ENCODE data around the gene WASHC2A.
"Not testable (repeated sequence)": the region's sequence is repeated elsewhere in the genome, so short reads cannot be mapped to it uniquely, and the experiment has no call there.

The WASHC2A gene

GRCh38 chr10:50102267-50102666 lies 34.5 kb downstream of the WASHC2A start:
- H3F3A ChIP-seq (ENCODE audit: insufficient read depth); H3K9me2 ChIP-seq (replicated peaks; ENCODE audit: insufficient read depth, low read length); H3K9me3 ChIP-seq (ENCODE audit: insufficient read depth, low read length); H2AFZ ChIP-seq (ENCODE audit: low read depth, low read length, severe bottlenecking); H3K27me3 ChIP-seq (ENCODE audit: low read length); H3K4me2 ChIP-seq (ENCODE audit: low read depth, low read length, poor library complexity, severe bottlenecking); H3K36me3 ChIP-seq (ENCODE audit: low read length); H3K9ac ChIP-seq (ENCODE audit: low read length); H3K27ac ChIP-seq (ENCODE audit: low read depth, low read length); H4K20me1 ChIP-seq (ENCODE audit: low read depth, low read length); H3K79me2 ChIP-seq (ENCODE audit: insufficient read depth, low read length); H3K4me3 ChIP-seq (ENCODE audit: insufficient read depth, low read length, poor library complexity, severe bottlenecking): not testable (repeated sequence)

GRCh38 chr10:50108999-50109698 lies 41.4 kb downstream of the WASHC2A start:
- H4K20me1 ChIP-seq (ENCODE audit: low read depth, low read length); H3K27ac ChIP-seq (ENCODE audit: low read depth, low read length); H3K36me3 ChIP-seq (ENCODE audit: low read length): not testable (repeated sequence)

GRCh38 chr10:50112419-50113112 lies 44.8 kb downstream of the WASHC2A start:
- not testable (repeated sequence) for H3K27me3 ChIP-seq (ENCODE audit: low read length); H3K4me3 ChIP-seq (ENCODE audit: insufficient read depth, low read length, poor library complexity, severe bottlenecking); H4K20me1 ChIP-seq (ENCODE audit: low read depth, low read length); H3K9me2 ChIP-seq (replicated peaks; ENCODE audit: insufficient read depth, low read length); H3K4me2 ChIP-seq (ENCODE audit: low read depth, low read length, poor library complexity, severe bottlenecking); H3K9ac ChIP-seq (ENCODE audit: low read length); H3F3A ChIP-seq (ENCODE audit: insufficient read depth); H3K79me2 ChIP-seq (ENCODE audit: insufficient read depth, low read length); H3K27ac ChIP-seq (ENCODE audit: low read depth, low read length); H3K9me3 ChIP-seq (ENCODE audit: insufficient read depth, low read length); H2AFZ ChIP-seq (ENCODE audit: low read depth, low read length, severe bottlenecking); H3K36me3 ChIP-seq (ENCODE audit: low read length)

More at GRCh38 chr10:50108999-50109698, 41.4 kb downstream of the WASHC2A start:
- not testable (repeated sequence) for H3F3A ChIP-seq (ENCODE audit: insufficient read depth); H3K4me2 ChIP-seq (ENCODE audit: low read depth, low read length, poor library complexity, severe bottlenecking); H3K9ac ChIP-seq (ENCODE audit: low read length); H3K4me3 ChIP-seq (ENCODE audit: insufficient read depth, low read length, poor library complexity, severe bottlenecking); H3K79me2 ChIP-seq (ENCODE audit: insufficient read depth, low read length); H3K27me3 ChIP-seq (ENCODE audit: low read length); H3K9me2 ChIP-seq (replicated peaks; ENCODE audit: insufficient read depth, low read length); H2AFZ ChIP-seq (ENCODE audit: low read depth, low read length, severe bottlenecking); H3K9me3 ChIP-seq (ENCODE audit: insufficient read depth, low read length)

- H3K4me3 ChIP-seq (ENCODE audit: insufficient read depth, low read length, poor library complexity, severe bottlenecking); H4K20me1 ChIP-seq (ENCODE audit: low read depth, low read length); H3K27me3 ChIP-seq (ENCODE audit: low read length); H2AFZ ChIP-seq (ENCODE audit: low read depth, low read length, severe bottlenecking); H3K4me2 ChIP-seq (ENCODE audit: low read depth, low read length, poor library complexity, severe bottlenecking); H3K79me2 ChIP-seq (ENCODE audit: insufficient read depth, low read length); H3K9ac ChIP-seq (ENCODE audit: low read length); H3K9me2 ChIP-seq (replicated peaks; ENCODE audit: insufficient read depth, low read length); H3K36me3 ChIP-seq (ENCODE audit: low read length); H3F3A ChIP-seq (ENCODE audit: insufficient read depth); H3K9me3 ChIP-seq (ENCODE audit: insufficient read depth, low read length); H3K27ac ChIP-seq (ENCODE audit: low read depth, low read length): not testable (repeated sequence)
Measured at GRCh38 chr10:50126765-50127164, 59.0 kb downstream of the WASHC2A start.

- not testable (repeated sequence) for H3K27me3 ChIP-seq (ENCODE audit: low read length); H3K9ac ChIP-seq (ENCODE audit: low read length); H2AFZ ChIP-seq (ENCODE audit: low read depth, low read length, severe bottlenecking); H3K79me2 ChIP-seq (ENCODE audit: insufficient read depth, low read length); H3K4me3 ChIP-seq (ENCODE audit: insufficient read depth, low read length, poor library complexity, severe bottlenecking); H3F3A ChIP-seq (ENCODE audit: insufficient read depth); H3K9me3 ChIP-seq (ENCODE audit: insufficient read depth, low read length); H3K4me2 ChIP-seq (ENCODE audit: low read depth, low read length, poor library complexity, severe bottlenecking); H3K9me2 ChIP-seq (replicated peaks; ENCODE audit: insufficient read depth, low read length); H4K20me1 ChIP-seq (ENCODE audit: low read depth, low read length); H3K27ac ChIP-seq (ENCODE audit: low read depth, low read length); H3K36me3 ChIP-seq (ENCODE audit: low read length)
Measured at GRCh38 chr10:50127770-50128292, 60.1 kb downstream of the WASHC2A start.

- H3K4me3 ChIP-seq (ENCODE audit: insufficient read depth, low read length, poor library complexity, severe bottlenecking); H3K79me2 ChIP-seq (ENCODE audit: insufficient read depth, low read length); H3F3A ChIP-seq (ENCODE audit: insufficient read depth); H2AFZ ChIP-seq (ENCODE audit: low read depth, low read length, severe bottlenecking); H3K36me3 ChIP-seq (ENCODE audit: low read length); H3K27me3 ChIP-seq (ENCODE audit: low read length); H3K9me2 ChIP-seq (replicated peaks; ENCODE audit: insufficient read depth, low read length); H3K4me2 ChIP-seq (ENCODE audit: low read depth, low read length, poor library complexity, severe bottlenecking); H3K9me3 ChIP-seq (ENCODE audit: insufficient read depth, low read length); H3K9ac ChIP-seq (ENCODE audit: low read length); H4K20me1 ChIP-seq (ENCODE audit: low read depth, low read length): not testable (repeated sequence)
- H3K27ac ChIP-seq (ENCODE audit: low read depth, low read length) = peak overlapping the region; percentile 20; the same call in 1 of the 2 replicates
Measured at GRCh38 chr10:50131245-50131965, 63.7 kb downstream of the WASHC2A start.

- not testable (repeated sequence) for H3F3A ChIP-seq (ENCODE audit: insufficient read depth); H3K36me3 ChIP-seq (ENCODE audit: low read length); H3K27me3 ChIP-seq (ENCODE audit: low read length); H4K20me1 ChIP-seq (ENCODE audit: low read depth, low read length); H3K79me2 ChIP-seq (ENCODE audit: insufficient read depth, low read length); H3K9me2 ChIP-seq (replicated peaks; ENCODE audit: insufficient read depth, low read length); H3K4me2 ChIP-seq (ENCODE audit: low read depth, low read length, poor library complexity, severe bottlenecking); H3K9me3 ChIP-seq (ENCODE audit: insufficient read depth, low read length); H3K4me3 ChIP-seq (ENCODE audit: insufficient read depth, low read length, poor library complexity, severe bottlenecking); H3K27ac ChIP-seq (ENCODE audit: low read depth, low read length); H2AFZ ChIP-seq (ENCODE audit: low read depth, low read length, severe bottlenecking); H3K9ac ChIP-seq (ENCODE audit: low read length)
Measured at GRCh38 chr10:50132322-50132721, 64.6 kb downstream of the WASHC2A start.
